GM04504 (cell line): ENCODE data around the gene NUMA1.

Experiments used
- DNase-seq: peaks from one replicate; pipeline ENCODE4 v3.0.0-alpha.2; 2012; ENCODE audit warnings: low read depth

Gene NUMA1

GRCh38 chr11:72080326-72081183, at the start of gene NUMA1, which contains the start of gene LRRC51:
Gene NUMA1 (minus strand): TSS chr11:72080542. CDS start chr11:72035943, 44,599 bp downstream.
Gene LRRC51 (plus strand): TSS chr11:72080850. CDS start chr11:72089084, 8,234 bp downstream.
- DNase-seq = peak; percentile 100

- DNase-seq = no peak
These were observed 49.0 kb upstream of the NUMA1 start for GRCh38 chr11:72129381-72129780.

- DNase-seq = no peak
These were observed 47.6 kb upstream of the NUMA1 start for GRCh38 chr11:72127923-72128322.

- no peak for DNase-seq
These were observed 45.6 kb upstream of the NUMA1 start for GRCh38 chr11:72125956-72126355.

GRCh38 chr11:72124046-72124445, 43.7 kb upstream of the NUMA1 start:
- no peak for DNase-seq

GRCh38 chr11:72123117-72123653, 42.8 kb upstream of the NUMA1 start:
- no peak for DNase-seq

- no peak for DNase-seq
These were observed 42.3 kb upstream of the NUMA1 start for GRCh38 chr11:72122607-72123006.

- DNase-seq = no peak
These were observed 40.6 kb upstream of the NUMA1 start for GRCh38 chr11:72120930-72121329.

- no peak for DNase-seq
These were observed 38.9 kb upstream of the NUMA1 start for GRCh38 chr11:72119198-72119597.

- DNase-seq = no peak
These were observed 35.8 kb upstream of the NUMA1 start for GRCh38 chr11:72116019-72116755.

- no peak for DNase-seq
These were observed 34.2 kb upstream of the NUMA1 start for GRCh38 chr11:72114570-72114969.

- peak; percentile 57 for DNase-seq
These were observed 32.9 kb upstream of the NUMA1 start for GRCh38 chr11:72112978-72113808.

GRCh38 chr11:72112143-72112977, 32.0 kb upstream of the NUMA1 start, which contains the start of gene ANAPC15:
Gene ANAPC15 (minus strand): TSS chr11:72112695. CDS start chr11:72111276, 1,419 bp downstream.
- DNase-seq = peak; percentile 99

- DNase-seq = no peak
These were observed 31.2 kb upstream of the NUMA1 start for GRCh38 chr11:72111300-72112142.

GRCh38 chr11:72105888-72106287, 25.5 kb upstream of the NUMA1 start, which contains the start of gene TOMT:
Gene TOMT (plus strand): TSS chr11:72105924. CDS start chr11:72105952, 28 bp downstream.
- no peak for DNase-seq

GRCh38 chr11:72103754-72104167, 23.4 kb upstream of the NUMA1 start:
- no peak for DNase-seq

- DNase-seq = peak; percentile 97
These were observed 22.8 kb upstream of the NUMA1 start, which contains the start of gene LAMTOR1 for GRCh38 chr11:72102946-72103753. Gene LAMTOR1 (minus strand): TSS chr11:72103297. CDS start chr11:72103224, 73 bp downstream.

- no peak for DNase-seq
These were observed 22.2 kb upstream of the NUMA1 start for GRCh38 chr11:72102631-72102945.

- no peak for DNase-seq
These were observed 21.8 kb upstream of the NUMA1 start for GRCh38 chr11:72102162-72102561.
